GM18870 (cell line): ENCODE data around the gene SYNE1.
"Not testable (repeated sequence)": the region's sequence is repeated elsewhere in the genome, so short reads cannot be mapped to it uniquely, and the experiment has no call there.

Experiments
- ATAC-seq: cut with Tn5 transposase; IDR thresholded peaks from one replicate; pipeline ENCODE4 v1.9.1; 2021; ENCODE audit warnings: moderate library complexity; ENCODE audit not compliant: unreplicated experiment

The SYNE1 gene

GRCh38 chr6:152085451-152085921, 551.7 kb downstream of the SYNE1 start:
- no peak for ATAC-seq

- ATAC-seq = no peak
Observed at GRCh38 chr6:152078804-152079203, 558.4 kb downstream of the SYNE1 start.

GRCh38 chr6:152078001-152078400, 559.2 kb downstream of the SYNE1 start:
- no peak for ATAC-seq

GRCh38 chr6:152076242-152076641, 560.9 kb downstream of the SYNE1 start:
- not testable (repeated sequence) for ATAC-seq

- no peak for ATAC-seq
Observed at GRCh38 chr6:152071843-152072242, 565.3 kb downstream of the SYNE1 start.
